Neural cell (in vitro differentiated cells): Measurements from ENCODE around the gene SYNRG. TPM values are rescaled to one million over a fixed set of nuclear protein-coding genes. Genes with fewer than 3 reads are reported as not detected.

ENCODE experiments used
- H2AFZ ChIP-seq: fragments of 200-600, 300-800 bp; sonication (generic), shearing (Covaris generic); 2 replicates; pipeline ENCODE4 v1.6.0; 2014; ENCODE audit warnings: low read depth, mild to moderate bottlenecking, antibody characterized with exemption, low read length, moderate library complexity
- H3F3A ChIP-seq: fragments of 200-600 bp; shearing (Covaris generic); 2 replicates; pipeline ENCODE4 v1.6.1; 2016; ENCODE audit warnings: mild to moderate bottlenecking, moderate library complexity, mixed read lengths, antibody characterized with exemption, low read length; ENCODE audit not compliant: insufficient read depth, poor library complexity, severe bottlenecking
- H3K27ac ChIP-seq: fragments of 200-600, 300-800 bp; sonication (generic), shearing (Covaris generic); 2 replicates; pipeline ENCODE4 v1.5.1; 2014; ENCODE audit warnings: mild to moderate bottlenecking, low read length, moderate library complexity
- H3K27me3 ChIP-seq: fragments of 300-800, 200-600 bp; sonication (generic), shearing (Covaris generic); 2 replicates; pipeline ENCODE4 v1.6.0; 2014; ENCODE audit warnings: mild to moderate bottlenecking, low read depth, low read length, moderate library complexity; ENCODE audit not compliant: insufficient read depth
- H3K36me3 ChIP-seq: fragments of 300-800, 200-600 bp; sonication (generic), shearing (Covaris generic); 2 replicates; pipeline ENCODE4 v1.5.1; 2014; ENCODE audit warnings: mild to moderate bottlenecking, antibody characterized with exemption, low read length, moderate library complexity; ENCODE audit not compliant: insufficient read depth
- H3K4me2 ChIP-seq: fragments of 300-800, 200-600 bp; sonication (generic), shearing (Covaris generic); 2 replicates; pipeline ENCODE4 v1.6.0; 2014; ENCODE audit warnings: mild to moderate bottlenecking, low read length
- H3K4me3 ChIP-seq: fragments of 300-800, 200-600 bp; sonication (generic), shearing (Covaris generic); 2 replicates; pipeline ENCODE4 v1.5.1; 2014; ENCODE audit warnings: mild to moderate bottlenecking, low read length, moderate library complexity
- H3K79me2 ChIP-seq: fragments of 200-600 bp; shearing (Covaris generic); replicated peaks from 2 replicates; pipeline ENCODE4 v1.6.0; 2014; ENCODE audit warnings: mild to moderate bottlenecking, low read length, moderate library complexity; ENCODE audit not compliant: insufficient read depth
- H3K9ac ChIP-seq: fragments of 300-800, 200-600 bp; sonication (generic), shearing (Covaris generic); 2 replicates; pipeline ENCODE4 v1.6.1; 2016; ENCODE audit warnings: mild to moderate bottlenecking, low read length, mixed read lengths
- H3K9me2 ChIP-seq: fragments of 200-600 bp; shearing (Covaris generic); 2 replicates; pipeline ENCODE4 v1.6.1; 2016; ENCODE audit warnings: mild to moderate bottlenecking, low read length, mixed read lengths; ENCODE audit not compliant: insufficient read depth
- H3K9me3 ChIP-seq: fragments of 200-600, 300-800 bp; sonication (generic), shearing (Covaris generic); 2 replicates; pipeline ENCODE4 v1.6.1; 2016; ENCODE audit warnings: mild to moderate bottlenecking, mixed run types, low read length, moderate library complexity, mixed read lengths
- H4K20me1 ChIP-seq: fragments of 200-600 bp; shearing (Covaris generic); 2 replicates; pipeline ENCODE4 v1.6.1; 2016; ENCODE audit warnings: mild to moderate bottlenecking, mixed run types; ENCODE audit not compliant: insufficient read depth
- CTCF ChIP-seq: fragments of 450-650 bp; IDR thresholded peaks from 2 replicates; pipeline ENCODE4 v1.5.1; 2014; ENCODE audit warnings: antibody characterized with exemption, mild to moderate bottlenecking, moderate library complexity; ENCODE audit not compliant: poor library complexity, severe bottlenecking
- EP300 ChIP-seq: fragments of 450-650 bp; conservative IDR thresholded peaks from 2 replicates; pipeline ENCODE4 v1.6.1; 2014; ENCODE audit warnings: antibody characterized with exemption, mild to moderate bottlenecking, moderate library complexity; ENCODE audit not compliant: poor library complexity, severe bottlenecking
- EZH2 ChIP-seq: fragments of 200-600, 300-800 bp; shearing (Covaris generic), sonication (generic); IDR thresholded peaks from 2 replicates; pipeline ENCODE4 v1.6.1; 2014; ENCODE audit warnings: antibody characterized with exemption, low read length, borderline replicate concordance, mild to moderate bottlenecking; ENCODE audit not compliant: insufficient read depth, poor library complexity, severe bottlenecking
- MXI1 ChIP-seq: fragments of 450-650 bp; conservative IDR thresholded peaks from 2 replicates; pipeline ENCODE4 v1.6.1; 2014; ENCODE audit warnings: antibody characterized with exemption, mild to moderate bottlenecking; ENCODE audit not compliant: poor library complexity, severe bottlenecking
- POLR2AphosphoS5 ChIP-seq: IDR thresholded peaks from 2 replicates; pipeline ENCODE4 v1.6.1; 2012
- RAD21 ChIP-seq: fragments of 450-650 bp; conservative IDR thresholded peaks from 2 replicates; pipeline ENCODE4 v1.6.1; 2014; ENCODE audit warnings: antibody characterized with exemption, mild to moderate bottlenecking, moderate library complexity
- REST ChIP-seq: IDR thresholded peaks from 2 replicates; pipeline ENCODE4 v1.6.1; 2012; ENCODE audit warnings: borderline replicate concordance
- SMC3 ChIP-seq: fragments of 450-650 bp; conservative IDR thresholded peaks from 2 replicates; pipeline ENCODE4 v1.6.1; 2014; ENCODE audit warnings: antibody characterized with exemption, mild to moderate bottlenecking, moderate library complexity; ENCODE audit not compliant: poor library complexity
- TAF1 ChIP-seq: IDR thresholded peaks from 2 replicates; pipeline ENCODE4 v1.6.1; 2012; ENCODE audit warnings: low read depth
- polyA plus RNA-seq: library from polyadenylated mRNA; depleted of rRNA; stranded (reverse); fragments of >200 nt; gene quantifications from 2 replicates; pipeline ENCODE4 v1.2.3, GENCODE V29; 2014

The SYNRG gene
- polyA plus RNA-seq, 1 donor from 2014 or later = 16.1 TPM

GRCh38 chr17:37518826-37519225 lies 90.4 kb downstream of the SYNRG start:
- H3K4me3 ChIP-seq = no peak overlapping the region
- H3K27ac ChIP-seq = no peak overlapping the region
- H3K4me2 ChIP-seq = no peak overlapping the region
- peaks cover 13% of the 10 kb centered on the region for H3K79me2 ChIP-seq
- TF ChIP-seq RAD21 = no peak
- no peak for TF ChIP-seq POLR2AphosphoS5
- TF ChIP-seq CTCF = no peak
- no peak for TF ChIP-seq TAF1
- TF ChIP-seq MXI1 = no peak
- TF ChIP-seq REST = no peak
- no peak for TF ChIP-seq SMC3
- no peak for TF ChIP-seq EZH2
- H4K20me1 ChIP-seq = no peaks in the 10 kb centered on the region
- peaks cover 10% of the 10 kb centered on the region for H3K36me3 ChIP-seq
- no peaks in the 10 kb centered on the region for H3K9me2 ChIP-seq
- H3F3A ChIP-seq = no peaks in the 10 kb centered on the region
- H3K27me3 ChIP-seq = no peaks in the 10 kb centered on the region
- no peak overlapping the region for H3K9ac ChIP-seq
- H2AFZ ChIP-seq = no peak overlapping the region
- no peaks in the 10 kb centered on the region for H3K9me3 ChIP-seq

GRCh38 chr17:37517881-37518280 lies 91.3 kb downstream of the SYNRG start:
- Histone ChIP-seq H2AFZ (no peak overlapping the region), H3K9ac (no peak overlapping the region), H3F3A (no peaks in the 10 kb centered on the region), H4K20me1 (no peaks in the 10 kb centered on the region), H3K27me3 (no peaks in the 10 kb centered on the region), H3K79me2 (peaks cover 13% of the 10 kb centered on the region), H3K27ac (no peak overlapping the region), H3K9me2 (no peaks in the 10 kb centered on the region), H3K4me3 (no peak overlapping the region), H3K4me2 (no peak overlapping the region), H3K36me3 (peaks cover 10% of the 10 kb centered on the region), H3K9me3 (no peaks in the 10 kb centered on the region)
- TF ChIP-seq POLR2AphosphoS5 = no peak
- TF ChIP-seq REST = no peak
- TF ChIP-seq RAD21 = no peak
- TF ChIP-seq CTCF = no peak
- no peak for TF ChIP-seq SMC3
- TF ChIP-seq MXI1 = no peak
- no peak for TF ChIP-seq TAF1
- no peak for TF ChIP-seq EP300
- no peak for TF ChIP-seq EZH2
